Keratinocyte (primary cell): ENCODE results near the gene PRR20G.

Source experiments
- CTCF ChIP-seq, 3 experiments: IDR thresholded peaks in 1 of 3; conservative IDR thresholded peaks in 1 of 3; optimal IDR thresholded peaks in 1 of 3; 2 replicates in 2 of 3; 3 replicates in 1 of 3; pipeline versions ENCODE3 to v1.5.1; 2011; ENCODE audit warnings: low read length in 3 of 3, mild to moderate bottlenecking in 3 of 3, moderate library complexity in 2 of 3, control low read depth in 1 of 3, inconsistent platforms in 1 of 3; ENCODE audit not compliant: insufficient read depth in 2 of 3; ENCODE audit errors: extremely low read depth in 1 of 3
- EZH2 ChIP-seq: IDR thresholded peaks from one replicate; pipeline ENCODE4 v1.6.1; 2012; ENCODE audit warnings: inconsistent platforms, mild to moderate bottlenecking, low read length, moderate library complexity

GRCh38 chr3:127260826-127261555, 26.9 kb downstream of the PRR20G start:
- no peak for TF ChIP-seq EZH2
- no peak for TF ChIP-seq CTCF (optimal IDR thresholded peaks at IDR 0.05 in 1 of 3, IDR thresholded peaks at IDR 0.05 in 1 of 3, conservative IDR thresholded peaks at IDR 0.05 in 1 of 3; ENCODE audit: extremely low read depth in 1 of 3, insufficient read depth in 2 of 3, low read length in 3 of 3)
